Measurements from ENCODE around the gene CTNND2. TPM values are rescaled to one million over a fixed set of nuclear protein-coding genes. Genes with fewer than 3 reads are reported as not detected.

Gene CTNND2
- total RNA-seq, 1 donor from 2014 or later, result 13.9 TPM

DNA sequence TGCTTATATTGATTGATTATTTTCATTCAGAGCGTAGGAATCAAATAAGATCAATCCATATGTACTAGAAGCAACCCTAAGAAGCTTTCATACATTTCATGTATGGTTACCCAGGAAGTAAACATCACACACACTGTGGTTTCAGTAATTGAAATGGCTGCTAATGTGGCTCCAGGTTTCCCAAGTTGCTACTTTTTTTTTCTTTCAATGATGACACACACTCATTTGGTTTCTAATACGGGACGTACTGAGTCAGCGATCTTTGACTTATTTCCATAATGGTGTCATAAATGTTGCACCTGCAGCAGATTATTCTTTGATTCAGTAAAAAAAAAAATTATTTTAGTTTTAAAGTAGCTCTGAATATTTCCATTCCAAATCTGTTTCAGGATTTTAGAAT, 248.6 kb downstream of the CTNND2 start:
- Mint-ChIP-seq H3K4me1 (no peaks in the 10 kb centered on the region), H3K4me3 (no peak overlapping the region), H3K27me3 (ENCODE audit: insufficient read depth, low read depth) (no peaks in the 10 kb centered on the region), H3K9me3 (no peaks in the 10 kb centered on the region), H3K36me3 (no peaks in the 10 kb centered on the region), H3K27ac (no peak overlapping the region)
- DNase-seq (ENCODE audit: low spot score), result no peak
- Histone ChIP-seq H3K4me1 (no peaks in the 10 kb centered on the region), H2AFZ (replicated peaks) (no peak overlapping the region), H3K9ac (no peak overlapping the region), H3K27me3 (no peaks in the 10 kb centered on the region), H3F3A (ENCODE audit: low read depth) (no peaks in the 10 kb centered on the region), H3K79me2 (ENCODE audit: low read depth) (no peaks in the 10 kb centered on the region), H4K20me1 (ENCODE audit: low read depth) (no peaks in the 10 kb centered on the region), H3K36me3 (no peaks in the 10 kb centered on the region), H3K9me3 (ENCODE audit: low read depth) (no peaks in the 10 kb centered on the region), H3K4me2 (no peak overlapping the region), H3K27ac (no peak overlapping the region), H3K4me3 (no peak overlapping the region)
- TF ChIP-seq, protein P1, sequence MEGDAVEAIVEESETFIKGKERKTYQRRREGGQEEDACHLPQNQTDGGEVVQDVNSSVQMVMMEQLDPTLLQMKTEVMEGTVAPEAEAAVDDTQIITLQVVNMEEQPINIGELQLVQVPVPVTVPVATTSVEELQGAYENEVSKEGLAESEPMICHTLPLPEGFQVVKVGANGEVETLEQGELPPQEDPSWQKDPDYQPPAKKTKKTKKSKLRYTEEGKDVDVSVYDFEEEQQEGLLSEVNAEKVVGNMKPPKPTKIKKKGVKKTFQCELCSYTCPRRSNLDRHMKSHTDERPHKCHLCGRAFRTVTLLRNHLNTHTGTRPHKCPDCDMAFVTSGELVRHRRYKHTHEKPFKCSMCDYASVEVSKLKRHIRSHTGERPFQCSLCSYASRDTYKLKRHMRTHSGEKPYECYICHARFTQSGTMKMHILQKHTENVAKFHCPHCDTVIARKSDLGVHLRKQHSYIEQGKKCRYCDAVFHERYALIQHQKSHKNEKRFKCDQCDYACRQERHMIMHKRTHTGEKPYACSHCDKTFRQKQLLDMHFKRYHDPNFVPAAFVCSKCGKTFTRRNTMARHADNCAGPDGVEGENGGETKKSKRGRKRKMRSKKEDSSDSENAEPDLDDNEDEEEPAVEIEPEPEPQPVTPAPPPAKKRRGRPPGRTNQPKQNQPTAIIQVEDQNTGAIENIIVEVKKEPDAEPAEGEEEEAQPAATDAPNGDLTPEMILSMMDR (IDR thresholded peaks at IDR 0.05), result no peak
- TF ChIP-seq EZH2 (IDR thresholded peaks at IDR 0.05) (no peak), EZH2phosphoT487 (IDR thresholded peaks at IDR 0.05) (no peak)

DNA sequence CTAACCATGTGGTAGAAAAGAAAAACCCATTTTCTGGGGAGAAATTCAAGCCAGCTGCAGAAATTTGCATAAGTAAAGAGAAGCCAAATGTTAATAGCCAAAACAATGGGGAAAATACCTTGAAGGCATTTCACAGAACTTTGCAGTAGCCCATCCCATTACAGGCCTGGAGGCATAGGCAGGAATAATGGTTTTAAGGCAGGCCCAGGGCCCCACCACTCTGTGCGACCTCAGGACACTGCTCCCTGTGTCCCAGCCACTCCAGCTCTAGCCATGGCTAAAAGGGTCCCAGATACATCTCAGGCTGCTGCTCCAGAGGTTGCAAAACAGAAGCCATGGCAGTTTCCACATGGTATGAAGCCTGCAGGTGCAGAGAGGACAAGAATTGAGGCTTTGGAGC, 253.3 kb downstream of the CTNND2 start:
- Histone ChIP-seq H3K36me3 (no peaks in the 10 kb centered on the region), H3K27ac (no peak overlapping the region), H3K4me2 (no peak overlapping the region), H3K4me3 (no peak overlapping the region), H3K4me1 (no peaks in the 10 kb centered on the region), H3K79me2 (ENCODE audit: low read depth) (no peaks in the 10 kb centered on the region), H4K20me1 (ENCODE audit: low read depth) (no peaks in the 10 kb centered on the region), H3K27me3 (no peaks in the 10 kb centered on the region), H3K9ac (no peak overlapping the region), H3F3A (ENCODE audit: low read depth) (no peaks in the 10 kb centered on the region), H3K9me3 (ENCODE audit: low read depth) (no peaks in the 10 kb centered on the region), H2AFZ (replicated peaks) (no peak overlapping the region)
- TF ChIP-seq EZH2 (IDR thresholded peaks at IDR 0.05), result no peak
- TF ChIP-seq, protein P1 (IDR thresholded peaks at IDR 0.05), result no peak
- TF ChIP-seq EZH2phosphoT487 (IDR thresholded peaks at IDR 0.05), result no peak
- Mint-ChIP-seq H3K27ac (no peak overlapping the region), H3K9me3 (no peaks in the 10 kb centered on the region), H3K4me3 (no peak overlapping the region), H3K4me1 (no peaks in the 10 kb centered on the region), H3K27me3 (ENCODE audit: insufficient read depth, low read depth) (no peaks in the 10 kb centered on the region), H3K36me3 (no peaks in the 10 kb centered on the region)
- no peak for DNase-seq (ENCODE audit: low spot score)

DNA sequence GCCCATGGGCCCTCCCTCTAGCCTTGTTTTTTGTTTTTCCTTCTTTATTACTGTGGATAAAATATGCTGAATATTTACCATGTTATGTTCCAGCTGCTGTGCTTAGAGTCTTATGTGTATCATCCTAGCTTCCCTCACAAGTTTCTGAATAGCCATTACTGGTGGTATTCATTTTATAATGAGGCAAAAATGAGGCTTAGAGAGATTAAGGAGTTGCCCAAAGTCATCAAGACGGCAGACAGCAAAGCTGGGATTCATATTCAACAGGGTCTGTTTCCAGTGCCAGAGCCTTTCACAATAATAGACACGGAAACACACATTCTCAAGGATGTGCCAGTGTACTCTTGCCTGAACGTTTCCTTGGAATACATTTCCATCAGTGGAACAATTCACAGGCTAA, 258.1 kb downstream of the CTNND2 start:
- Histone ChIP-seq H3K27ac (no peak overlapping the region), H3K4me1 (no peaks in the 10 kb centered on the region), H3K4me2 (no peak overlapping the region), H2AFZ (replicated peaks) (no peak overlapping the region), H3K9me3 (ENCODE audit: low read depth) (no peaks in the 10 kb centered on the region), H3K36me3 (no peaks in the 10 kb centered on the region), H3F3A (ENCODE audit: low read depth) (no peaks in the 10 kb centered on the region), H3K27me3 (no peaks in the 10 kb centered on the region), H3K4me3 (no peak overlapping the region), H3K9ac (no peak overlapping the region), H3K79me2 (ENCODE audit: low read depth) (no peaks in the 10 kb centered on the region), H4K20me1 (ENCODE audit: low read depth) (no peaks in the 10 kb centered on the region)
- Mint-ChIP-seq H3K36me3 (no peaks in the 10 kb centered on the region), H3K4me3 (no peak overlapping the region), H3K4me1 (no peaks in the 10 kb centered on the region), H3K9me3 (no peaks in the 10 kb centered on the region), H3K27ac (no peak overlapping the region), H3K27me3 (ENCODE audit: insufficient read depth, low read depth) (no peaks in the 10 kb centered on the region)
- DNase-seq (ENCODE audit: low spot score), result no peak
- TF ChIP-seq, protein P1 (IDR thresholded peaks at IDR 0.05), result no peak
- TF ChIP-seq EZH2phosphoT487 (IDR thresholded peaks at IDR 0.05), result no peak
- TF ChIP-seq EZH2 (IDR thresholded peaks at IDR 0.05), result no peak
